Activated CD8-positive, alpha-beta memory T cell treated with anti-CD3 and anti-CD28 coated beads, Interleukin-2, amount 50 U/mL, for 4 hours (primary cell): ENCODE data around the gene RPRD1B.
A peak's percentile ranks its signal among the peaks of the same experiment; 100 is the strongest.

Source experiments
- DNase-seq: peaks from one replicate; pipeline ENCODE4 v3.0.0-alpha.2; 2020

RPRD1B gene

DNA sequence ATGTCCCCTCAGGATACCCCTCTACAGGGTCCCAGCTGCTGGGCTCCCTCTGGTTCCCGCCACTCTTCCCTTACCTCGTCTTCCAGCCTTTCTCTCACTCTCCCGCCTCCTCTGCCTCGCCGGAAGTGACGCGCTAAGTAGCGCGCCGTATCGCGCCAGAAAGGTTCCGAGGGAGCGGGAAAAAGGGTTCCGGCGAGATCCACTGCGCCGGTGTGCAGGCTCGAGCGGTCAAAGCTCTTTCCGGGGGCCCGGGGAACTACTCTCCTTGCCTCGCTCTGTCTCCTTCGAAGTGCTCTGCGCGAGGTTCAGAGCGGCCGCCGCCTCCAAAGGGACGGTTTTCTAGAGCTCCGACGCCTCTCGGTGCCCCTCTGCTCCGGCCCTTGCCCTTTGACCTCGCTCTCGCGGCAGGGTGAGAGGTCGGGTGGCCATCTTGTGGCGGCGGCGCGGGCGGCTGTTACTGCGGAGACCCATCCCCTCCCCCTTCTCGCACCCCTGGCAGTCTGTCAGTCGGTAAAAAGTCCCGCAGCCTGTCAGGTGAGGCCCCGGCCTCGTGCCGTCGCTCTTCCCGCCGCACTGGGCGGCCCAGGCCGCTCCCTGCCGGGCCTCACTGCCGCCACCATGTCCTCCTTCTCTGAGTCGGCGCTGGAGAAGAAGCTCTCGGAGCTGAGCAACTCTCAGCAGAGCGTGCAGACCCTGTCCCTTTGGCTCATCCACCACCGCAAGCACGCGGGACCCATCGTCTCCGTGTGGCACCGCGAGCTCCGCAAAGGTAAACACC is at the start of gene RPRD1B, which contains the start of gene TTI1:
RPRD1B (plus strand) TSS at position 417 of the 778 bp plus-strand sequence; CDS start at position 619, 202 bp downstream.
TTI1 (minus strand) TSS at position 127 of the 778 bp plus-strand sequence. CDS start 19,640 bp downstream, outside the sequence.
- peak; percentile 90 for DNase-seq

GRCh38 chr20:37984018-37984785 is 49.3 kb upstream of the RPRD1B start:
- no peak for DNase-seq

DNA sequence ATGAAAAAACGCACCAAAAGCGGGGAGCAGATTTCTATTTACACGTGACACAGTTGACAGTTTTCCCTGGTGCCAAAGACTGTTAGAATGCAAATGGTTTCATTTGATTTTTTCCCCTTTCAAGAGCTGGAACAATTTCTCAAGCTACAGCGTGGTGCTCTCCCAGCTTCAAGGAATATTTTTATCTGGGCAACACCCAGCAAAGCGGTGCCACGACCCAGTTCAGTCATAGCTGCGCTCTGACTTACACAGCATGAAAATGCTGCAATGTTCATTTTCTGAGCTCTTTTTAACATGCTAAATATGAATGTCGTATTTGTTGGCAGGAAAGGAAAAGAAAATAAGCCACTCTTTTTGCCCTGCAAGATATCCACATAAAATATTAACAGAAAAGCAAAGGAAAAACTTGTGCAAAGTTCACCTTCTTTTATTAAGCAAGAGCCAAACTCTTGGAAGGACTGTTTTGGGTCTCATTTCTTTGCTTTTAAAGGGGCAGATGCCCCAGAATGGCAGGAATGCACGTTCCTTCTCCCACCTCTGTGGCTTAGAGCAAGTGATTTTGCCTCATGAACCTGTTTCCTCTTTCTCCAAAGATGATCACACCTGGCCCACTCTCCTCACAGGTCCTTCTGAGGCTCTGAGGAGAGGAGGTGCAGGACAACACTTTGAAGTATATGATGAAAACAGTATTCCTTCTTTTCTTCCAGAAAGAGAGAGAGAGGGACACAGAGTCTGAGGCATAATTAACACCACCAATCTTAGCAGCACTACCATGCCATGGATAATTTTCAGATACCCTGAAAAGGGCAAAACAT is 47.3 kb upstream of the RPRD1B start:
- DNase-seq = no peak

DNA sequence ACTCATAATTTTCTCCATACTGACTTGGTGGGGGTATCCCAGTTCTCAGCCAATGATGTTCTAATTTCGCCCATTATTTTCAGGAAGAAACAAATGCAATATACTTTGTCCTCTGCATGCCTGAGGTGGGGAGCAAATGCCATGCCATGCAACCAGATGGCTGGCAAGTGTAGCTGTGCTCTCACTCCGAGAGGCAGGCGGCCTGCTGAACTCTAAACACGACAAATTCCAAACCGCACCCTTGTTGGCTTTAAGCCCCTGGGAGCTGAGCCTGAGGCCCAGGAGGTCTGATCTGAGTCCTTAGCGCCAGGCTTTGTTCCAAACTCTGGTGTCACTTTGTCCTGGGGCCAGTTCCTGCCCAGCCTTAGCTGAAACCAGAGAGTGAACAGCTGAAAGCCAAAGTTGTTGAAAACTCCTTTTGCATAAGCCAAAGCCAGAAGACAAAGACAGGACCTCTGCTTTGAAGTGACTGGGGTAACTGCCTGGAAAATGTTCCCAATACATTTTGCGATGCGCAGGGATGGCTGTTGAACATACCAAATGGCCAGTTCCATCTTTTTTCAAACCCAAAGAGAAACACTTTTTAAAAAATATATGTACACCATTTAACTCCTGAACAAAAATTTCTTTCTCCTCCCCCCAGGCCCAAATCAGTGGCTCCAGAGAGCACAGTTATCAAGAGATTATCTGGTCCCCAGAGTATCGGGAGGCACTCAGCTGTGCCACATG is 46.5 kb upstream of the RPRD1B start:
- DNase-seq = no peak

GRCh38 chr20:37987602-37988290 is 45.8 kb upstream of the RPRD1B start:
- no peak for DNase-seq

GRCh38 chr20:37988306-37988954 is 45.1 kb upstream of the RPRD1B start:
- DNase-seq = no peak

DNA sequence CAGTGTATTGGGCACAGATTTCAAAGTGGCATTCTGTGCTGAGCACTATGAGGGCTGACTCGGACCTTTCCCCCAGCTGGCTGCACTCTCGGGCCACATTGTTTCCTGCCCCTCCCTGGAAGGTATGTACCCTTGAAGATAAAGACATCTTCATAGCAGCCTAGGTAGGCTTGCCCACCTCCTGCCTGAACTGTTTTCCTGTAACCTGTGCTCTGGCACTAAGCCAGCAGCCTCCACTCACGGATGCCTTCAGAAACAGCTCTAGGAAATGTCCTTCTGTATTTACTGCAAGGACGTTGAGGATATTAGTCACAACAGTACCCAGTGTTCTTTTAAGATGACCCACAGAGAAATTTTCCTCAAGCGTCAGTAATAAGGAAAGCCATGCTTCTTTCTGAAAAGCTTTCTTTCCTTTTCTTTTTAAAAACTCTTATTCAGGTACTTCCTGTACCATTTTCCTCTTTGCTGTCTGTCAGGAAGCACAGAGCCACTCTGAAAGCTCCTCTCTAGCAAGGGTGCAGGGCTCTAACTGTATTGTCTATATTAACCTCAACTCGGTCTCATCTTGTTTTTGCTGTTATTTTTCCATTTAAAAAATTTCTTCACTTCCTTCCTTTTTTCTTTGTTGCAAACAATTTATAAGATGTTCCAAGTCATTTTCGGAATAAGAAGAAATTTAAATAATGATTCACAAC is 43.8 kb upstream of the RPRD1B start:
- no peak for DNase-seq

DNA sequence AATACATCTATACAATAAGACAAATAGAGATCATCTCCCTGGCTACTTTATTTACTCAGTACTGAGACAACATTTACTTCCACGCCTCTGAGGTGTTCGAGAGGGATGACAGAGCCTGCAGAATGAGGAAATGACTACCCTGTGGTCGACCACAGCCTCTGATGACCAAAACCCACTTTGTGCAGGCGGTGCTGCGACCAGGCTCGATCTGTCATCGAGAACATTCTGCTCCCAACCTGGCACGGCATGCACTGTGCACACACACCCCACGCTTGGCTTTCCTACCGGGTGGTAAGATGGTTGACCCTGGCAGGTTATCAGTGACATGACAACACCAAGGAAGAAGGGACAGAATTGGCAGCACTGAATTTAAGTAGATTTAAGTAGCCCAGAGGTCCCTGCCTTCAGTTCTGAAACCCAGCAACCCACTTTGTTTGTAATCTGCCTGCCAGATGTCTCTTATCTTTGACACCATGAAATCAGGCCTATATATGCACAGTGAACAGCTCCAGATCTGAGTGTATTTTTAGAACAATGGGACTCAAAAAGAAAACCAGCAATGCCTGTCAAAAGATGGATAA is 42.9 kb upstream of the RPRD1B start:
- DNase-seq = peak; percentile 21

GRCh38 chr20:37991157-37991866 is 42.2 kb upstream of the RPRD1B start:
- no peak for DNase-seq

DNA sequence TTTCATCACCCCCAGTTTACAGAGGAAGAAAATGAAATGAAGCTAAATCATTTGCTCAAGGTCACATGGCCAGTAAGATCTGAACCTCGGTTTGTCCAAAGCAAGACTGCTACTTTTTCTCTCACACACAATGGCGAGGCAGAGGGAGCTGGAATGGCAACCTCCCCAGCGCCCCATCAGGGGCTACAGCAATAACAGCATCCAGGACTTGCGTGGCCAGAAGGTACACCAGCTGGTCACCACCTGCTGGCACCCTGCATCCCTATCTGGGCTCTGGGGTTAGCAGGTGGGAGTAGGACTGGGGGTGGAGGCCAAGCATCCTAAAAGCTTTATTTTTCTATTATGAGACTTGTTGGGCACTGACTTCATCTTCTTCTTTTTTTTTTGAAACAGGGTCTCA is 41.6 kb upstream of the RPRD1B start:
- DNase-seq = no peak

DNA sequence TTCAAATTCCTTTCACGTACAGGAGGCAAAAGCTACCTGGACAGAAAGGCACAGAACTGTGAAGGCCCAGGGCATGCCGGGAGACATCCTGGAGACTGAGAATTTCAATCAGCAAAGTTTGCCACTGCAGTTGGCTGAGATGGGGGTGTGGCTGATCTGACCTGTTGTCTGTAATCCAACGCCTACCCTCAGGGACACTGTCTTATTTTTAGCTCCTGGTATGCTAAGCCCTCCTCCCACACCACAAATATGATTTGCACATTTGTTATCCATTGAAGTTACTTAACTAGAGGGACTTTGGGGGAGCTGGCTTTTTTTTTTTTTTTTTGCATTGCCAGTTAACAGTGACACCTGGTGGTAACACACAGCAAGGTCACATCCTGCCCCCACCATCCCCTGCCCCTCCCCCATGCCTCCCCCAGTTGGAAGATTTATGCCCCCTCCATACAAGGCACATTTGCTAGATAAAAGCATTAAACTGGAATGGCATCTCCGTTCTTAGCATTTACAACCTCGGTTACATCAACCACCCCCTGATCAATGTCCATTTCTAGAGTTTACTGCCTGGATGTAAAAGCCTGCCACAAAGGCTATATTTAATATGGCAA is 40.6 kb upstream of the RPRD1B start:
- DNase-seq = no peak

- DNase-seq = no peak
These were observed 39.0 kb upstream of the RPRD1B start for GRCh38 chr20:37994512-37994911.

DNA sequence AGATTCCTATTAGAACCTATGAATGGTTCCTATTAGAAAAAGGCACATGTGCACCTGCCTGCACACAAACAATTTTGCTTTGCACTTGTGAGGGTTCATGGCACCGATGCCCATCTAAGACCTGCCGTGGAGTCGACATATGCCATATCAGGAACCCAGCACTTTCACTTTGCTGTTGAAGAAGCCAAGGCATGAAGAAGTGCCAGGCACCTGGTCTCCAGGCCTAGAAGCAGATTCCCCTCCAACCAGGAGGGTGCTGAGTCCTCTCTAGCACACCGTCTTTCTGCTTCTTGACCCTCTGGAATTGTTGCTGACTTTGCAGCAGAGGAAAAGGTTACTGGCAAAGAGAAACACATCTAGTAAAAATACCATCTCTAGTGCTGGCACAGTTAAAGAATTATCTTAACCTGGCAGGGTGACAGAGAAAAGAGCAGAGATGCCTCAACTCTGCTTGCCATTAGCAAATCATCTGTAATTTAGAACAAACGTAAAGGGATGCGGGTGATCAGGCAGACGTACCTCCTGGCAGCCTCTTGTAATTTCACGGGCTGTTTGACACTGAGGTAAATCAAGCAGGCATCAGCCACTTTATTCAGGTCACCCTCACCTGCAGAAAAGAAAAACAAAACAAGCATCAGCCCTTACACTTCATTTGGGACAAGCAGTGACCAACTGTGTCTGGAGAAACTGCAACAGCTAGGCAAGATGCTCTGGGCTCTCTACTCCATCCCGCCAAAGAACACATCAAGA is 37.5 kb upstream of the RPRD1B start:
- DNase-seq = no peak

GRCh38 chr20:37997516-37997915 is 36.0 kb upstream of the RPRD1B start:
- no peak for DNase-seq

DNA sequence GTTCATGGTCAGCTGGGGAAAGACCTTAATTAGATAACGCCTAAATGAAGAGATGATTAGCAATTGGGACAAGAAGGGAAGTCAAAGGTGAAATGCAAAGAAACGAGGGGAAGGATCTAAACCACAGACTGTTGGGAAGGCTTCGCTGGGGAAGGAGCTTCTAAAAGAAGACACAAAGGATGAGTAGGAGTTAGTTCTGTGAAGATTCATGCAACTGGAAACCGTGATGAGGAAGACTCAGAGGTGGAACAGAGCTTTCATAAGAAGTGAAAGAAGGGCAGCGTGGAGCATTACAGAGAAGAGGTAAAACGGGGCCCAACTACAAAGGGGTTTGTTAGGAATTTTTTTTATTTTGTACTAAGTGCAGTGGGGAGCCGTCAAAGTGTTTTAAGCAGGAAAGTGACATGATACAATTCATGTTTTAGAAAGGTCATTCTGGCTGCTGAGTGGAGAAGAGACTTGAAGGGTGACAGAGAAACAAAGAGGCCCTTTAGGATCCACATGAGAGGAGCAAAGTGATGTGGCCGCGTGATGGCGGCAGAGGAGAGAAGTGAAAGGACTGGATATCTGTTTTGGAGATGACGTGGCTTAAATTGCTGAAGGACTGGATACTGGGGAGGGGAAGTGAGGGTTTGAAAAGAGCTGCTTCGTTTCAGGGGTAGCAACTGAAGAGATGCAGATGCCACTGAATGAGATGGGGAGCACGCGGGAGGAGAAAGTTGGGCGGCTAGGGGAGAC is 33.9 kb upstream of the RPRD1B start:
- DNase-seq = no peak

GRCh38 chr20:38000293-38000692 is 33.3 kb upstream of the RPRD1B start:
- DNase-seq = no peak

- DNase-seq = no peak
These were observed 32.2 kb upstream of the RPRD1B start for GRCh38 chr20:38001173-38001875.
